Stimulated activated CD4-positive, alpha-beta T cell treated with anti-CD3 and anti-CD28 coated beads, Interleukin-12 subunit alpha, Interleukin-12 subunit beta, amount 100 ng/mL, for 24 hours (primary cell): ENCODE measurements around the gene GSG1.
"Not testable (repeated sequence)": the region's sequence is repeated elsewhere in the genome, so short reads cannot be mapped to it uniquely, and the experiment has no call there.

ENCODE experiments used
- DNase-seq, 2 experiments: peaks; one replicate each; pipeline ENCODE4 v3.0.0-alpha.2; 2020; ENCODE audit warnings: low read depth in 2 of 2

GSG1 gene

GRCh38 chr12:13093191-13093847 lies 10.1 kb downstream of the GSG1 start:
- DNase-seq, result no peak

DNA sequence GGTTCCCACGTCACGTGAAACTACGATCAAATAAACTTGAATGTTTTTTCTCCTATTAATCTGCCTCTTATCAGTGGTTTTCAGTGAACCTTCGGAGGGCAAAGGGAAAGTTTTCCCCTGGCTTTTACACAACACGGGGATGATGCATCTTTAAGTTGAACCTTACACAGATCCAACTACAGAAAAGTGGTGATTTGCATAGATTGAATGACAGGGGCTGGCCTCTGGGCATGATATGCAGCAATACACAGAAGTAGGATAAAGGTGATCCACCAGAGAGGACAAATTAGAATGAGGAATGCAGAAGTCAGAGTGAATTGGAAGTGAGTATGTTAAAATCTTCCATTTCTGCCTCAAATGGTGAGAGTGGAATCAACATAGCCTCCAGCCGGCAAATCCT lies 11.6 kb downstream of the GSG1 start:
- no peak for DNase-seq

GRCh38 chr12:13090054-13090453 lies 13.4 kb downstream of the GSG1 start:
- DNase-seq, result no peak

DNA sequence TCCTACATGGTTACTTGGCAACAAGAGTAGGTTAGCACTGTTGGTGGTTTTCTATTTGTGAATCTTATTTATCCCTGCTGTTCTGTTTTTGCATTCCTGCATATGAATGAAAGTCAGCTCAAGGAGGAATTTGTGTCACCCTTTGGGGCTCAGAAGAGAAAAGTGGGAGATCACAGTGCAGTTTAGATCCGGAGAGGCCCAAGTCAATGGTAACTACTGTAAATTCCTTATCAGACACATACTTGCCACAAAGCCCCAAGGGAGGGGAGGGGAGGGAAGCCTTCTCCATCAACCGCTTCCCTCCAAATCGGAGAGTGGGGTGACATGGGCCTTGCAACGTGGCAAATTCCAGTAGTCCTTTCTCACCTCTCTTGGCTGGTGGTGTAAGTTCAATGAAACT lies 15.0 kb downstream of the GSG1 start:
- no peak for DNase-seq

GRCh38 chr12:13087766-13088165 lies 15.7 kb downstream of the GSG1 start:
- DNase-seq, result no peak

- no peak for DNase-seq
These were observed 17.3 kb downstream of the GSG1 start for GRCh38 chr12:13085968-13086686.

DNA sequence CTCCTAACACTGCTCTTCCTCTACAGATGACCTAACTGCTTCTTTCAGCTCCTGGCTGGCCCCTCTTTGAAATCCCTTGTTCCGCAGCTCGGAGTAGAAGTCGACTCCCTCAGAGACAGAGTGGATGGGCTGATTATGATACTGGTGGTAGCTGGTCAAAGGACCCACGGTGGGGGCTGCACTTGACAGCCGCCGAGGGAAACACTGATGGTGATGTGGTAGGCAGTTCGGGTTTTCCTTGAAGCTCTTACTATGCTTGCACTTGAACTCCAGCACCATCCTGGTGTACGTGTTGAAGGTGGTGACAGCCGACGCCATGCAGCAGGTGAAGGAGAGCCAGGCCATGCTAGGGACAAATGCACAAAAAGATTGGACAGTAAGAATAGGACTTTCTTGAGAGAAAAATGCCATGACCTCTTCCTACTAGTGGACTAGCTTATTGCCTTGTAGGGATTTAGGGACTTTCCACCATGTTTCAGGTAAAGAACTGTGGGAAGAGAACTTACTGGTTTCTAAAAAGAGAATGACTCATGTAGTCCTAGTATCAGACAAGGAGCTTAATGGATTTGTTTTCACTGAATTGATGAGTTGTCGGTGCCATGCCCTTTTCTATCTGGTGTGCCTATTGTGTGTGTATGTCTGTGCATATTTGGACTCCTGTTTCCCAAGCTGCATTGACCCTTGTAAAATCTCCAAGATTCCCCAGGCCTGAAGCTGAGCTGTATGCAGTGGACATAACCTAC lies 18.4 kb downstream of the GSG1 start:
- no peak for DNase-seq

- not testable (repeated sequence) for DNase-seq
These were observed 19.8 kb downstream of the GSG1 start for GRCh38 chr12:13083638-13084037.

- DNase-seq, result no peak
These were observed 20.6 kb downstream of the GSG1 start for GRCh38 chr12:13082861-13083260.

DNA sequence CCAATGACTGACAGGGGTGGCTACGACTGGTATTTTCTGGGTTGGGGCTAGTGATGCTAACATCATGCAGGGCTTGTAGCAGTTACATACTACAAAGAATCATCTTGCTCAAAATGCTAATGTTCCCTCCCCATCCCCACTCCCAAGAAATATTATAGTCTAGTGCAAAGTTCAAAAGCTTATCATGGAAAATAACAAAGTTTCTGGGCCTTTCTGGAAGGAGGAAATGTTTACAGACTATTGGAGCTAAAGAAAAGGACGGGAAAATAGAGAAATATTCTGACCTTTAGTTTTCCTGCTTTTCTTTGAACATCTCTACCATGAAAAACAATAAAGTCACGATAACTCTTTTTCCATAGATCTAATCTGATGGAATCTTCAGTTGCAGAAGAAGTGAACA lies 23.2 kb downstream of the GSG1 start:
- no peak for DNase-seq

DNA sequence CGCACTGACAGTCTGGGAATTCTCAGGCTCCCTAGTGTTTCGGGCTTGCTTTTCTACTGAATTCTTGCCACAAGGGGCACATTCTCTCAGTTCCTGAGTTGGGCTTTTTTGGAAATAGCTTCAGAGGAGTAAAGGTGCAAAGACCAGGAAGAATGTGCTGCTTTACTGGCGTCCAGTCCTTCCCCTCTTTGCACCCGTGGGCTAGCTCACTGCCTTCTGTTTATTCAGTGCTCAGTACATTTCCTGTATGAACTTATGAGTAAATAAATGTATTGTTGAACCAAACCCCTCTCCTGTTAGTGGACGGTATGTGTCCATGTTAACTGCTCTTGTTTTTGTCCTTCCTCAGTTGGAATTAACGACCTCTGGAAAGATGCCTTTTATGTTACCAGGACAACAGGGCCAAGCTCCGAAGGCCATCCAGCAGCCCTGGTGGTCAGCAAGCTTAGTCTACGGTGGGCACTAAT lies 24.0 kb downstream of the GSG1 start:
- no peak for DNase-seq

- DNase-seq, result no peak
These were observed 27.5 kb downstream of the GSG1 start for GRCh38 chr12:13075786-13076570.

- DNase-seq, result no peak
These were observed 28.4 kb downstream of the GSG1 start for GRCh38 chr12:13075118-13075480.

GRCh38 chr12:13074396-13075117 lies 28.9 kb downstream of the GSG1 start:
- DNase-seq, result no peak

GRCh38 chr12:13073173-13073572 lies 30.3 kb downstream of the GSG1 start:
- no peak for DNase-seq

DNA sequence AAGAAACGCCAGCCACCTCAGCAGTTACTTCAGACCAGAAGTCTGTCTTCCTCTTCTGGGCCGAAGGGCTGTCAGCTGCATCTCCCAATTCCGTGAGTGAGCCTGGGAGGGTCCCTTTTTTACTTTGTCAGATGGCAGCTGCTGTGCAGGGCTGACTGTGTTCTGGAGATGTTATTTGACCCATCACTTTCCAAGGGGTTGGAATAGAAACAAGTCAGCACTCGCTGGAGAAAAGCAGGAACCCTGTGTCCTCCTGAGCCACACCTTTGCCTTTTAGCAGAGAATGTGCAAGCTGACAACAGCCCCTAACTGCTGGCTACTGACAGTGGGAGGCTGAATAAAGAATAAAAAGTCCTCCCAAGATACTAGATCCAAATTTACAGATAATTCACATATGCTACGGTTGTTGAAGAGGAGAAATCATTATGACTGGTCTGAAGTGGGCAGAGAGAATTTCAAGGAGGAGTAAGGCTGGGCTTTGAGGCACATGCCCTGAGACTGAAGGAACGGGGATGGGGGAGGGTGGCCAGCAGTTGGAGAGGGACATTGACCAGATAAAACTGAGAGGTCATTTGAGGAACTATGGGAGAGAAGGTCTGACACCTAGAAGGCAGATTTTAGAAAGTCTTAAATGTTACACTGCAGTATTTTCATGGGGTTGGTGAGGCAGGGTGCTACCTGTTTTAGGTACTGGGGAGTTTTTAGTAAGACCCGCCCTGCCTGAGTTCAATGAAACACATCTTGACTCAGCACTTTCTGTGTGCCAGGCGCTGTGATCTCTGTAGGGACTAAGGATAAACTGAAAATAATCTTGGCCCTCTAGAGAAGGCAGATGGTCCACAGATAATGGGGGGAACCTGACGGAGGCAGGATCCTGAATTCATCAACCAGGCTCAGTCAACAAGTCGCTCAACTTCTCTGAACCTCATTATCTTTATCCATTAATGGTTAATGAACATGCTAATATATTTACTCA lies 31.9 kb downstream of the GSG1 start:
- no peak for DNase-seq

DNA sequence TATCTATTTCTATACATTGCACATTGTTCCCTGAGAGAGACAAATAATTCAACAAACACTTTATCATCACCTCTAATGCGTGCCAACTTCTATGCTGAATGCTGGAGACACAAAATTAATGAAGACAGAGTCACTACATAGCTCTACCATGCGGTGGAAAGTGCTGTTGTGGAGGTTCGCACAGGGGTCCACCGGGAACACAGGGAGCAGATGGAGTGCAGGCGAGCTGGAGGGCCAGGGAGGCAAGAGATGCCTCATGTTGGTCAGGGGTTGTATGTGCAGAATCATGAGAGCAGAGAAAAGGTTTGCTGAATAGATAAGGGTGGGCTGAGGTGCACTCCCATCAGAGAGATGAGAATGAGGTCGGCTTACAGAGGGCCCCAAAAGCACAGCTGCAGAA lies 34.1 kb downstream of the GSG1 start:
- no peak for DNase-seq

- no peak for DNase-seq
These were observed 36.1 kb downstream of the GSG1 start for GRCh38 chr12:13067322-13067721.

GRCh38 chr12:13066459-13066858 lies 37.0 kb downstream of the GSG1 start:
- DNase-seq, result no peak

GRCh38 chr12:13066014-13066413 lies 37.5 kb downstream of the GSG1 start:
- DNase-seq, result no peak
